NCI-H524 treated with DMSO at 0.1 percent for 48 hours (cell line): ENCODE measurements around the gene BTLA.
"Not testable (repeated sequence)": the region's sequence is repeated elsewhere in the genome, so short reads cannot be mapped to it uniquely, and the experiment has no call there.

Experiments
- DNase-seq: peaks from one replicate; lab custom pipeline; 2025; lab: John Stamatoyannopoulos, UW

BTLA gene

DNA sequence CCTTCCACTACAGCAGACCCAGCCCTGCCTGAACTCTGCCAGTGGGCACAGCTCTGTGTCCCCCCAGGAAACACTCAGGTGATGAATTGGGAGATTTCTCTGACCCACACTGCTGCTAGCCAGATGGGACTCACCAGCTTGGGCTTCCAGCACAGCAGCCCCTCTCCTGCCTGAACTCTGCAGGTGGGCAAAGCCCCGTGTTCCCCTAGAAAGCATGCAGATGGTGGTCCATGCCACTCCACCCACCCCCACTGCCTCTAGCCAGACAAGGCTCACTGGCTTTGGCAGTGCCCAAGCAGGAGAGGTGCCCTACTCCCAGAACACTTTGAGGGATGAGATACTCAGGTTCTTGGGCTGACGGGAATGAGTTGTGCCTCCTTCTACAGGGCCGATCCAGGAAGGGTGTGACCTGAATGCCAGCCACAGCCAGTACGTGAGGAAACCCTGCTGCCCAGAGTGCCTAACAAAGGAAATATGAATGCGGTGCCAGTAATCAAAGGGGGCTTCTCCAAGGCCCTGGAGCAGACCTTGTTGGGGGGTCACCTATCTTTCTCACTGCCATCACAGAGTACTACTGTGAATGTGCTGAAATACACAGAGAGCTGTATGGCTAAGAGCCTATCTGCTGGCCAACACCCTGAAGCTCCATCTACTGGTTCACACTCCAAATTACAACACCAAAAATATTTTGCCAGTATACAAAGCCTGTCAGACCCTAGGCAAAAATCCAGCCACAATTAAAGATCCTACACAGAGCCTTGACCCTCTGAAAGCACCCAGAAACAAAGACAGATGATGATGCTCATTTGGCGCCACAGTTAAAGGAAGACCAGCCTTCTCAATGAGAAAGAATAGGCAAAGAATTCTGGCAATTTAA is 61.9 kb downstream of the BTLA start:
- no peak for DNase-seq

DNA sequence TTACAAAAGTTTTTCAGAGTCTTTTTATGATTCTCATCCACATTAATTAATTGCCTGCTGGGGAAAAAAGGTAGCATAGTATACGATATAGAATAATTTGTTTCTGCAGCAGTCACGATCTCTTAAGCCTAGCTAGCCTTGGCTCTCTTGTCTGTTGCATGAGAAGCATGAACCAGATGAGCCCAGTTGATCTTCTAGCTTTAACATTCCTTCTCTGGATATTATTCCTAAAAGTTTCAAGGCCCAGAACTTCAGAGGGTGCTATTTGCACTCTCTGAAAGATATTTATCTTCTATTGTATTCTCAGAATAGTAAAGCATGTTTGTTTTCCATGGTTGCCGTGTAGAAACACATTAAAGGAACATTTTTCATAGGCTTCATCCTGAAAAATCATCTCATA is 69.3 kb downstream of the BTLA start:
- no peak for DNase-seq

- no peak for DNase-seq
Measured at GRCh38 chr3:112427123-112427522, 72.1 kb downstream of the BTLA start.

DNA sequence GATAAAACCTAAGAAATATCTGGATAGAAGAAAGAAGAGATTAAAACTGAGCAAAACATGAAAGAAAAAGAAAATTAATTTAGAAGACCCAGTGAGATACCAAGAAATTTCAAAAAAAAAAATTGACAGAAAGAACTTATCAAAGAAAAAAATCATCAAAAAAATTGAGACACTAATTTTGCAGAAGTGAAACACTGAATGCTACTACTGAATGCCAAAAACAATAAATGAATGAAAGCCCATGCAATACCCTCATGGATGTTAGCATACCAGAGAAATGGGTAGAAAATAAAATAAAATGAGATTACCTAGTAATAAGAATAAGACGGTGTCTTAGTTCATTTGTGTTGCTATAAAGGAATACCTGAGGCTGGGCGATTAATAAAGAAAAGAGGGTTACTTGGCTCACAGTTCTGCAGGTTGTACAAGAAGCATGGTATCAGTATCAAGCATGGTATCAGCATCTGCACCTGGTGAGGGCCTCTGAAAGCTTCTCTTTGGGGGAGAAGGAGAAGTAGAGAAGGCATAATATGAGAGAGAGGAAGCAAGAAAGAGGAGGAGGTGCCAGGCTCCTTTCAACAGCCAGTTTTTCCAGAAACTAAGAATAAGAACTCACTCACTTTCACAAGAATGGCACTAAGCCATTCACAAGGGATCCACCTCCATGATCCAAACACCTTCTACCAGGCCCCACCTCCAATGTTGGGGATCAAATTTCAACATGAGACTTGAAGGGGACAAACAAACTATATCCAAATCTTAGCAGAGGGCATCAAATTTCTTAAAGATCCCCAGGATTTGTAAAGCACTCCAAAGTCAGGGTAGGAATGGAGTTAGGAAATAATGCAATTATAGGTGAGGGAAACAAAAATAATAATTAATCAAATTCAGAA is 73.2 kb downstream of the BTLA start:
- no peak for DNase-seq

DNA sequence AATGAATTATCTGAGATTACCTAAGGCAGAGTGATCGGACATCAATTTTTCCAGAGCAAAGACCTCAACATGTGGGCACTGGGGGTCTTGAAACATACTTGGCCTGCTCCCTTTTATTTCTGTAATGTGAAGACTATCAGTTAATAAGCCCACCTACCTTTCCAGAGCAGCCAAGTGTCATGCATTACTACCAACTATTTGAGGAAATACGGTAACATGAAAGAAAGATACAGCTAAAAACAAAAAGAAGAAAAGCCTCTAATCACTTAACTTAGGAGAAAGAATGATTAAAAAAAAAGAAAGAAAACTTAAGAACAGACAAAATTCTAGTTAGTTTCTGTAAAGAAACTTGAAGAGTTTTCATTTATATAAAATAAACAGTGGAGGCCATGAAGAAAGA is 73.9 kb downstream of the BTLA start:
- no peak for DNase-seq

DNA sequence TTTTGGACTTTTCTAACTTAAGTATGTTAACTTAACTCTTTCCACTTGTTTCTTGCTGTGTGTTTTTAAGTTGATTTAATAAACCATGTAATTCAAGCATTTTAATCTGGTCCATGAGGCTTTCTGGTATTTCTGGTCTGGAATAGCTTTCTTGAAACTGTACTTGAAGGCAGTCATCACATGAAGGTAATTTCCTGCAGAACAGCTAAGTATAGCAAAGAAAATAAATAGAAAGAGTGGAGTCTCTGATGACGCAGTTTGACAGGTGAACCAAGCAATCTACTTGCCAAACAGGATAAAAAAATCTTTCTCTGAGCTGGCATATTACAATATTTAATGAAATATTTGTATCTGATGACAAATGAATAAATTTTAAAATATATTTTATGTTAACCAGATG is 74.9 kb downstream of the BTLA start:
- DNase-seq: no peak

GRCh38 chr3:112422921-112423320 is 76.4 kb downstream of the BTLA start:
- not testable (repeated sequence) for DNase-seq

DNA sequence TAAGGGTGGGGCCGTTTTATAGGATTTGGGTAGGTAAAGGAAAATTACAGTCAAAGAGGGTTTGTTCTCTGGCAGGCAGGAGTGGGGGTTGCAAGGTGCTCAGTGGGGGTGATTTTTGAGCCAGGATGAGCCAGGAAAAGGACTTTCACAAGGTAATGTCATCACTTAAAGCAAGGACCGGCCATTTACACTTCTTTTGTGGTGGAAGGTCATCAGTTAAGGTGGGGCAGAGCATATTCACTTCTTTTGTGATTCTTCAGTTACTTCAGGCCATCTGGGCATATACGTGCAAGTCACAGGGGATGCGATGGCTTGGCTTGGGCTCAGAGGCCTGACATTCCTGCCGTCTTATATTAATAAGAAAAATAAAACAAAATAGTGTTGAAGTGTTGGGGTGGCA is 80.7 kb downstream of the BTLA start:
- not testable (repeated sequence) for DNase-seq

DNA sequence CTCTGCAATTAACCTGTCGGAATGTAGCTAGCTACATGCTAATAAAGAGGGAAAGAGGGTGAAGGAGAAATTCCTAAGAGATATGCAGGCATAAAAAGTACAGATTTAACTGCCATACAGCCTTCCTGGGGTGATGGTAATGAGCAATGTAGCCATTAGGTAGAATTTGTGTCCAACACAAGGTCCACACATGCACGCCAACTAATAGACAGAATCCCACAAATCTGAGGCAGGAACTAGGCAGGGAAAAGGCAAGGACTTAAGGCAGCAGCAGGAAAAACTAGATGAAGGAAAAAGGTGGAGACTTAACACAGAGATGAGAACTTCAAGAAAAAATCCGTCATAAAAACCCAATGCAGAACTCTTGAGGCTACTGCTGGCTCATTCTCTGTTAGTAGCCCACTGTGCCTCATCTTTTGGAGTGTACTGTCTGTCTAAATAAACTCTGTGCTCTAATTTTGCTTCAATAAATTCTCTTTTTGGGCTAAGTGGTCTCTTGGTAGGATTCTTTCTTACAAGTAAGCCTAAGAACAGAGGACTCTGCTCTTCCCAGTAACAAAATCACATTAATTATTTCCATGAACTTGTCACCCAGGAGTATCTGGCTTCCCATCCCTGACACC is 81.5 kb downstream of the BTLA start:
- no peak for DNase-seq

DNA sequence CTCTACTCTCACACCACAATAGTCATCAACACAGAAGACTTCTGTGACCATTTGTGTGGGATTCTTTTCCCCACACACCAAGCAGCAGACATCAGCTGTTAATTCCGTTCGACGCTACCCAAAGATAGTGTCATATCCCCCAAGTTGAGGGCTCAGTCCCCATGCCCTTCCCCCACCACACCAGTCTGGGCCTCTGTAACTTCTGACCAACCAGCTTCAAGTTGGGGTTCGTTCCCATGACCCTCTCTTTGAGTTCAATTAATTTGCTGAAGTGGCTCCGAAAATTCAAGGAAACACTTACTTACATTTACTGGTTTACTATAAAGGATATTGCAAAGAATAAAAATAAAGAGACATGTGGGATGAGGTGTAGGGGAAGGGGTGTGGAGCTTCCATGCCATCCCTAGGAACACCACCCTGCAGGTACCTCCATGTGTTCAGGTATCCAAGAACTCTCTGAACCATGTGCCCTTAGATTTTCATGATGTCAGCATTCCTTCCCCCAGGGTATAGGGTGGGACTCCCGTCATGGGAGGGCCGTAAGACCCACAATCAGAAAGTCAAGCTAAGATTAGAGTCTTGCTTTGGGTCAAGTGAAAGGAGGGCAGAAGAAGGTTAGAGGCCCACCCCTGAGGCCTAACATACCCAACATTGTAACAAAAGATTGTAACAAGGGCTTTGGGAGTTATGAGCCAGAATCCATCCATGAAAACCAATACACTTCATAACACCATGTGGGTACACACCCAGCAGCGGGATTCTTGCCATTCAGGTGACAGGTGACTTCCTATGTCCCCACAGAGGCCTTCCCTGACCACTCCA is 82.7 kb downstream of the BTLA start:
- DNase-seq: no peak

- DNase-seq: no peak
Measured at GRCh38 chr3:112415390-112415789, 83.9 kb downstream of the BTLA start.
